GM19043 (cell line): ENCODE measurements around the gene ATP6V0D1.

Experiments
- ATAC-seq: cut with Tn5 transposase; IDR thresholded peaks from one replicate; pipeline ENCODE4 v1.9.1; 2021; ENCODE audit warnings: low read depth; ENCODE audit not compliant: unreplicated experiment

The ATP6V0D1 gene

GRCh38 chr16:67463691-67464090 is 17.3 kb downstream of the ATP6V0D1 start:
- no peak for ATAC-seq

DNA sequence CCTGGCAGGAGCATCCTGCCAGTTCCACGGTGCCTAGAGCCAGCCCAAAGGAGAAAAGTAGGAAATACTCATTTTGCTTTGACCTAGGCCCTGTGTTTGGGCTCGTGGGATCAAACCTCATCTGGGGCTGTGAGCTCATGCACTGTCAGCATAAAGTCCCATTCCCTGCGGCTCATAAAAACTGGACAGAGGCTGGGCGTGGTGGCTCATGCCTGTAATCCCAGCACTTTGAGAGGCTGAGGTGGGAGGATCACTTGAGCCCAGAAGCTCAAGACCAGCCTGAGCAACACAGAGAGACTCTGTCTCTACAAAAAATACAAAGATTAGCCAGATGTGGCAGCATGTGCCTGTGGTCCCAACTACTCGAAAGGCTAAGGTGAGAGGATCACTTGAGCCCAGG is 17.9 kb downstream of the ATP6V0D1 start:
- ATAC-seq = no peak

DNA sequence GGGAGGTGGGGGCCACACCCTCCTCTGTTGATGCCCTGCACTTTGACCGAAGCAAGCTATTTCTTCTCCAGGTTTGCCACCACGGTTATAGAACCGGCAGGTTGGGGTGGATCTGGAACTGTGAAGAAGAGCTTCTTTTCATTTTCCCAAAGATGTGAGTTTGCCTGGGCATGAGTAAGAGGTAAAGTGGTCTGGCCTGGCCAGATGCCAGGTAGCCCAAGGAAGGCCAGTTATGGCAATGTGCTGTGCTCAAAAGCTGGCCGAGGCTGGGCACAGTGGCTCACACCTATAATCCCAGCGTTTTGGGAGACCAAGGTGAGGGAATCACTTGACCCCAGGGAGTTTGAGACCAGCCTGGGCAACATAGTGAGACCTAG is 18.7 kb downstream of the ATP6V0D1 start:
- no peak for ATAC-seq

GRCh38 chr16:67461600-67462278 is 19.2 kb downstream of the ATP6V0D1 start:
- ATAC-seq = no peak

DNA sequence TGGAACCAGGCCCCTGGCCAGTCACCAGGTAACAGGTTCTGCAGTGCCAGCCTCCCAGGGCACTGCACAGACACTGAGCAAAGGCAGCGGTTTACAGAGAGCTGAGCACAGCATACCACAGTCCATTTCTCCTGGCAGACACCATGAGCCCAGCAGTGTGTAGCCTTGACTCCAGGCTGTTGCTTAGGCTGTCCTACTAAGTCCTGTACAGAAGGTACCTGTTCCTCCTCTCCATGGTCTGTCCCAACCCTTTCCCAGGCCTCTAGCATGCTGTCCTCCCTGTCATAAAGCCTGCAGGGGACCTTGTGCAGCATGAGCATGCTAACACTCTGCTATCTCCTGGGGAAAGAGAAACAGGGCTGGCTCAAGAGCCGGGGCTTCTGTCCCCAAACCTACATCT is 20.0 kb downstream of the ATP6V0D1 start:
- no peak for ATAC-seq

- ATAC-seq = no peak
Measured at GRCh38 chr16:67460168-67460567, 20.8 kb downstream of the ATP6V0D1 start.

DNA sequence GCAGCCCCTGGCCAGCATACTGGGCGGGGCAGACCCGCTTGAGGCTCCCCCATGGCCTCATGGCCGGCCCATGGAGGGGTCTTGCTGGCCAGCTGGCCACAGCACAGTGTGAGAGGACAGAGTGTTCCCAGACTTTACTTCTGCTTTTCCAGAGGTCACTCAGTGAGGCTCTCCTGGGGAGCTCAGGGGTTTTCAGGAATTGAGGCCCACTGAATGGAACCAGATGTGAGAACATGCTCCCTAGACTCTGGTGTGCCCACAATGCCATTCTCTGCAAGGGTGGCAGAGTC is 21.2 kb downstream of the ATP6V0D1 start:
- no peak for ATAC-seq

DNA sequence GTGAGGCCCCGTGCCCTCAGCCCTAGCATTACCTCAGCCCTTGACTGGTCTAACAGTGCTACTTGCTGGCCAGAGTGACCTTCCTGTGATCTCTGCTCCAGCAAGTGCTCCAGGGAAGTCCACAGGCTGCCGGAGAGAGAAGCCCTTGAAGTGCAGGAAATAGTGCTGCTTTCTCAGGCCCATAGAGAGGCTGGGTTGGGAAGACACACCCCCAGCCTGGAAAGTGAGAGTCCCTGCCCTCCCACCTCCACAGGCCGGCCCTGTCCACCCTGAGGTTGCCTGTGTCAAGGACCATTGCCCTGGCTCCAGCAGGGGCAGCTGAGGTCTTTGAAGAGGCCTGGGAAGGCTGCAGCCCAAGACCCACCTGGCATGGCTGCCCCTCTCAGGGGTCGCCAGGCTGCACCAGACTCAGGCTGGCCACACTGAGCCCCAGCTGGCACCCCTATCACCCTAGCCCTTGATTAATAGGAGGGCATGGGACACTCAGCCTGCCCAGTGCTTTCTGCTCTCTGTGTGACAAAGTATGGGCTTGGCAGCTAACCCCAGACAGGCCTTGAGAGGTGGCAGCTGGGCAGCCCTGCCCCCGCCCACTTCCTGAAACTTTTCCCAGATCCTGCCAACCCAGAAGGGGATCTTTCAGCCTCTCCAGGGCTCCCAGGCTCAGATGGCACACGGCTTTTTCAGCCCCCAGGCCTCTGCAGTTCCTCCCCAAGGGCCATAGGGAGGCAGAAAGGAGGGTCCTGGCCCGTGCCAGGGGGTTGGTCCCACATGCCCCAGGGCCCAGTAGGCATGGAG is 21.7 kb downstream of the ATP6V0D1 start:
- no peak for ATAC-seq

DNA sequence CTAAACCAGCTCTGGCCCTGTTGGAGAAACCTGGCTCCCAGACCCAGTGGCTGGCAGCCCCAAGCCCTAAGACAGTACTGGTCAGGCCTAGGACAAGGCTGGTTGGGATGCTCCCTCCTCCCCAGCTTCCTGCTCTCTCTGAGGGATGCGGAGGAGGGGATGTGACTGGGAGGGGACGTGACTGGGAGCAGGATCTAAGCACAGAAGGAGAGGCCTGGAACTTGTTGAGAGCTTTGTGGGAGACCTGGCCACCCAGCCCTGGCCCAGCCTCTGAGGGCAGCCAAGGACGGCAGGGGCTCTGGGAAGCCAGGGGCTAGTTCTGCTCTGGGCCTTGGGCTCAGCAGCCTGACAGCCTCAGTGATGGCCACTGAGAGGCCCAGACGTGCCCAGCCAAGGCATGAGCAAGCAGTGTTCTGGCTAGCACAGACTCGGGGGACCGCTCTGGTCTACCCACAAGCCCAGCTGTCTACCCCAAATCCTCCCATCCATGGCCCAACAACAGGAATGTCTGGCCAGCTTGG is 22.8 kb downstream of the ATP6V0D1 start:
- no peak for ATAC-seq

- ATAC-seq = no peak
Measured at GRCh38 chr16:67457611-67458010, 23.3 kb downstream of the ATP6V0D1 start.

GRCh38 chr16:67456391-67457081 is 24.4 kb downstream of the ATP6V0D1 start:
- ATAC-seq = no peak

- no peak for ATAC-seq
Measured at GRCh38 chr16:67454852-67455251, 26.1 kb downstream of the ATP6V0D1 start.

- no peak for ATAC-seq
Measured at GRCh38 chr16:67454104-67454503, 26.9 kb downstream of the ATP6V0D1 start.

- no peak for ATAC-seq
Measured at GRCh38 chr16:67451704-67452435, 29.1 kb downstream of the ATP6V0D1 start.

- no peak for ATAC-seq
Measured at GRCh38 chr16:67451061-67451703, 29.8 kb downstream of the ATP6V0D1 start.

DNA sequence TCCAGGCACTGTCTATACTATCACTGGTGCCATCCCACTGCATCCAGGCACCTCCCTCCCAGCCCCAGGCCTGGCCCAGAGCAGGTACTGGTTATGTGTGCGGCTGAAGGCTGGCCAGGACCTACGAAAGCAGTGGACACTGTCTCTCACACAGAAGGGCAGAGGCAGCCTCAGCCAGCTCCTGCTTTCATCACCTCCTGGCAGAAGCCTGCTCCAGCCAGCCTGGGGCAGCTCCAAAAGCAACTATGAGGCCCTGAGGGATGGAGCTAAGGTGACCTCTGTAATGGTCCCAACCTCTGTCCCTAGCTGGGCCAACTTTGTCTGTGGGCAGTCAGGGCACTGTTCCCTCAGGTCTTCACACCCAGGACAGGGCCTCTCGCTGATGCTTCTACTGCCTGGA is 31.2 kb downstream of the ATP6V0D1 start:
- ATAC-seq = no peak

GRCh38 chr16:67449336-67449735 is 31.6 kb downstream of the ATP6V0D1 start:
- no peak for ATAC-seq

GRCh38 chr16:67448580-67448979 is 32.4 kb downstream of the ATP6V0D1 start:
- ATAC-seq = no peak

DNA sequence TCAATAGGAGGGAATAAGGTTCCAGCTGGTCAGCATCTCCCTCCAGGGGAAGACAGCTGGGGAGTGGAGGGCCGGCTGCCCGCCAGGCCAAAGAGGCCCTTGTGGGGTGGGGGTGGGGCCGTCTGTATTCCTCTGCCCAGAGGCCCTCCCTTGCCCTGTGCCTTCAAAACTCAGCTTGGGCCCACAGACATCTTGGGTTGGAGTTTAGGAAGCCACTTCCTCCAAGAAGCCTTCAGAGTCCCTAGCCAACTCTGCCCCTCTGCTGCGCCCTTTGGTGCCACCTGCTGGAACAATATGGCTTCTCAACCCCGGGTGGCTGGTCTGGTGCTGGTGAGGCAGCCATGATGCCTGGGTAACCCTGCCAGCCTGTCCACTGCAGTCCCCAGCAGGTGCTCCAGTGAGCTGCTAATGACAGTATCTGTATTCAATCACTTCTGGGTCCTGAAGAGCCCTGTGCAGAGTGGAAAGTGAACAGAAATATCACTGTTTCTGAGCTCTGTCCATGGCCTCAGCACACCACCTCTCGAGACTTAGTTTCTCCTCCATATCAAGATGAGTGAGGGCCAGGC is 33.4 kb downstream of the ATP6V0D1 start:
- ATAC-seq = no peak

- ATAC-seq = no peak
Measured at GRCh38 chr16:67446968-67447507, 33.9 kb downstream of the ATP6V0D1 start.
